DMS114 treated with DMSO at 0.1 percent for 48 hours (cell line): ENCODE data around the gene BPIFB6.

Source experiments
- DNase-seq: peaks from one replicate; lab custom pipeline; 2025; ENCODE audit not compliant: unreplicated experiment; lab: John Stamatoyannopoulos, UW

Gene BPIFB6

GRCh38 chr20:33059741-33060390, 28.4 kb downstream of the BPIFB6 start:
- DNase-seq, result no peak

- no peak for DNase-seq
Observed at GRCh38 chr20:33061658-33062028, 30.2 kb downstream of the BPIFB6 start.

GRCh38 chr20:33062105-33062824, 30.8 kb downstream of the BPIFB6 start:
- DNase-seq, result no peak

GRCh38 chr20:33062825-33063149, 31.3 kb downstream of the BPIFB6 start:
- DNase-seq, result no peak

- DNase-seq, result no peak
Observed at GRCh38 chr20:33063271-33063670, 31.8 kb downstream of the BPIFB6 start.

GRCh38 chr20:33064572-33065287, 33.3 kb downstream of the BPIFB6 start:
- no peak for DNase-seq

- no peak for DNase-seq
Observed at GRCh38 chr20:33065785-33066184, 34.3 kb downstream of the BPIFB6 start.

- DNase-seq, result no peak
Observed at GRCh38 chr20:33067806-33068205, 36.4 kb downstream of the BPIFB6 start.

GRCh38 chr20:33068251-33068939, 36.9 kb downstream of the BPIFB6 start:
- DNase-seq, result no peak

- DNase-seq, result no peak
Observed at GRCh38 chr20:33069673-33070072, 38.2 kb downstream of the BPIFB6 start.

- DNase-seq, result no peak
Observed at GRCh38 chr20:33070111-33071053, 38.9 kb downstream of the BPIFB6 start.

- no peak for DNase-seq
Observed at GRCh38 chr20:33071198-33071597, 39.8 kb downstream of the BPIFB6 start.

GRCh38 chr20:33072362-33072761, 40.9 kb downstream of the BPIFB6 start:
- DNase-seq, result no peak

- DNase-seq, result no peak
Observed at GRCh38 chr20:33072813-33073212, 41.4 kb downstream of the BPIFB6 start.

- DNase-seq, result no peak
Observed at GRCh38 chr20:33074675-33075074, 43.2 kb downstream of the BPIFB6 start.

- no peak for DNase-seq
Observed at GRCh38 chr20:33075281-33075680, 43.8 kb downstream of the BPIFB6 start.

GRCh38 chr20:33076662-33077372, 45.4 kb downstream of the BPIFB6 start:
- no peak for DNase-seq

GRCh38 chr20:33079259-33079658, 47.8 kb downstream of the BPIFB6 start, which contains the start of gene BPIFB4:
Gene BPIFB4, plus strand, starts transcription at chr20:33079643. Its CDS starts 1,884 bp downstream, at chr20:33081527.
- DNase-seq, result no peak

GRCh38 chr20:33081411-33082154, 50.1 kb downstream of the BPIFB6 start:
- no peak for DNase-seq
